EL (cell line): ENCODE data around the gene ITGA3.

Source experiments
- DNase-seq: peaks from one replicate; pipeline ENCODE4 v3.0.0-alpha.2; 2016

Gene ITGA3

GRCh38 chr17:50112694-50113093 lies 56.8 kb downstream of the ITGA3 start:
- DNase-seq = no peak

GRCh38 chr17:50113624-50114320 lies 57.9 kb downstream of the ITGA3 start:
- no peak for DNase-seq

GRCh38 chr17:50114401-50114800 lies 58.5 kb downstream of the ITGA3 start:
- no peak for DNase-seq

GRCh38 chr17:50114849-50115357 lies 59.0 kb downstream of the ITGA3 start:
- peak; percentile 60 for DNase-seq

- DNase-seq = no peak
These were observed 59.8 kb downstream of the ITGA3 start for GRCh38 chr17:50115756-50116155.

GRCh38 chr17:50117202-50118051 lies 61.5 kb downstream of the ITGA3 start:
- no peak for DNase-seq

GRCh38 chr17:50118076-50118827 lies 62.3 kb downstream of the ITGA3 start:
- no peak for DNase-seq

GRCh38 chr17:50118828-50119218 lies 62.9 kb downstream of the ITGA3 start:
- DNase-seq = no peak

- no peak for DNase-seq
These were observed 64.8 kb downstream of the ITGA3 start for GRCh38 chr17:50120475-50121253.

GRCh38 chr17:50122945-50123344 lies 67.0 kb downstream of the ITGA3 start:
- DNase-seq = no peak

- DNase-seq = no peak
These were observed 67.9 kb downstream of the ITGA3 start for GRCh38 chr17:50123649-50124349.

- no peak for DNase-seq
These were observed 69.6 kb downstream of the ITGA3 start for GRCh38 chr17:50125420-50125997.

- DNase-seq = peak; percentile 49
These were observed 71.9 kb downstream of the ITGA3 start for GRCh38 chr17:50127697-50128361.

- no peak for DNase-seq
These were observed 72.8 kb downstream of the ITGA3 start for GRCh38 chr17:50128441-50129352.

GRCh38 chr17:50129353-50129727 lies 73.4 kb downstream of the ITGA3 start:
- no peak for DNase-seq

GRCh38 chr17:50129728-50130558 lies 74.0 kb downstream of the ITGA3 start, which contains the start of gene SAMD14:
Gene SAMD14 (minus strand): TSS chr17:50130160. CDS start chr17:50124959, 5,201 bp downstream.
- peak; percentile 59 for DNase-seq

GRCh38 chr17:50130559-50131305 lies 74.8 kb downstream of the ITGA3 start:
- no peak for DNase-seq
